ENCODE results near the gene AACS.
A peak's percentile ranks its signal among the peaks of the same experiment; 100 is the strongest.
"Not testable (repeated sequence)": the region's sequence is repeated elsewhere in the genome, so short reads cannot be mapped to it uniquely, and the experiment has no call there.

AACS gene

GRCh38 chr12:125092108-125092871, 27.1 kb downstream of the AACS start:
- DNase-seq (no peak), ATAC-seq (no peak)

DNA sequence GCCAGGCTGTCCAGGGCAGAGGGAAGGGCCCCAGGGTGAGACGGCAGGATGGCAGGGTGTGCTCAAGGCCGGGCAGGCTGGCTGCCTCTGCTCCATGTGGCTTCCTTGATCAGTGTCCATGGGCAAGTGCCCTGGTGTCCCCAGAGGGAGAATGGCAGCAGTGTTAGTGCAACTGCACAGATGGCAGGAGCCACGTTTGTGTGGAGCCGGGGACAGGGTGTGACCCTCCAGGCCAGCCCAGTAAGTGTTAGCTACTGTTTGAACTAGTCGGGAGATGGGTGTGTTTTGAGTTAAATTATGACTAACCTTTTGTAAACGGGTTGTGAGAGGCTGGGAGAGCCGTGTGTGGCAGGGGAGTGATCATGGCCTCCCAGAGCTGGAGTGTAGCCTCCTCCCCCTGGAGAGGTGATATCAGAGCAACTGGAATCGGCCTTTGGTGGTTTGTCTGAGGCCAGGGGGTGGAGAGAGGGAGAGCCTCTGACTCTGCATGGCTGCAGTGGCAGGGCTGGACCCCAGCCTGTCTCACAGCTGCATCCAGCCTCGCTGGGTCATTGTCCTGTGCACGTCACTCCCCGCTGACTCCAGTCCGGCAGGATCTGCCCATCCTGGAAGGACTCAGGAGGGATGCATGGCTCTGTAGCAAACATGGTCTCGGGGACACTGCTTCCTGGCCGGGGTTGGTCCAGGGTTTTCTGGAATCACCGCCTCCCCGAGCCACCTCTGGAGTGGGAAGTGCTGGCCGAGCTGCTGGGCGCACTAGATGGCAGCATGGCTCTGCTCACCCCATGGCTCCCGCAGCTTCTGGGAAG, 27.8 kb downstream of the AACS start:
- DNase-seq (no peak), ATAC-seq (no peak)

- ATAC-seq (no peak), DNase-seq (no peak)
These were observed 28.6 kb downstream of the AACS start for GRCh38 chr12:125093681-125094330.

DNA sequence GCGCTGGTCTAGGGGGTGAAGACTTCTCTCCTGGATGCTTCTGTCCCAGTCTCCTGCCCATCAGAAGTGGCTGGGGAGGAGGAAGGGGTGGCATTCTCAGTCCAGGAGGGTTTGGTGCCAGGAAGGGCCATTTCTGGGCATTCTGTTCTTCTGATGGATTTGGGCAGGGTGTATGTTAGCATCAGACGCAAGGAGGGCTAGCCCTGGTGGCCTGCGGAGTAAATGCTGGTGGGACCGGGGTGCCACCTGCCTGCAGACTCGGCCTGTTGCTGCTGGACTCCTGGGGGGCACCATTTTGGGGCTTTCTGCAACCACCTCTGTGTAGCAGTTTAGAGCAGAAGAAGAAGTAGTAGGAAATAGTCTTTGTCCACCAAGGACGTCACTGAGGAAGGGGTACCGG, 31.7 kb downstream of the AACS start:
- ATAC-seq: no peak

GRCh38 chr12:125097427-125097826, 32.2 kb downstream of the AACS start:
- DNase-seq: no peak

More for the DNA sequence above, 31.7 kb downstream of the AACS start:
- no peak for DNase-seq

DNA sequence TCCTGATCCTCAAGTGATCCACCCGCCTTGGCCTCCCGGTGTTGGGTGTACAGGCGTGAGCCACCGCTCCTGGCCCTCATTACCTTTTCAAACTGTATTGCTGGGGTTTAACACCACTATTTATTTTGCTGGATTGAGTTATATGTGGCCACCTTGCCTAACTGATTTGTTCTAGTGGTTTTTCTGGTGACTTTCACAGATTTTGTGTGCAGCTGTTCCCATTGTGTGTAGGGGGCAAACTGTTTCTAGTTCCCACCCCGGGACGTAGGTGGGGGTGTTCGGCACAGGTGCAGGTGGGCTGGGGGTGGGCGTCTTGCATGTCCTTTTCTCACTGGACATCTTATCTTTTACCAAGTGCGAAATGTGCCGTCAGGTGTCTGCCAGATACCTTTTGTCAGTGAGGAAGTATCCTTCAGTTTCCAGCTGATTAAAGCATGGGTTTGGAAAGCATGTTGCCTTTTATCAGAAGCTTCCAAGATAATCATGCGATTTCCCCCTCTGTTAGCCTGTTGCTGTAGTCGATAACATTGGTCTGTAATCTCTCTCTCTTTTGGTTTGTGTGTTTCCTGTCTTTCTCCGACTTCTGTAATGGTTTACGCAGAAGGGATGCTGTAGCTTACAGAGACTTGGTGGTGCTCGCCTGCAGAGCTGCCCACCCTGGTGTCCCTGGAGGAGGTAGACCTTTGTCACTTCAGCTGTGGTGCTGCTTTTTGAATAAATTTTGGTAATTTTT, 33.6 kb downstream of the AACS start:
- ATAC-seq (no peak), DNase-seq (no peak)

More at GRCh38 chr12:125097427-125097826, 32.2 kb downstream of the AACS start:
- ATAC-seq: no peak

DNA sequence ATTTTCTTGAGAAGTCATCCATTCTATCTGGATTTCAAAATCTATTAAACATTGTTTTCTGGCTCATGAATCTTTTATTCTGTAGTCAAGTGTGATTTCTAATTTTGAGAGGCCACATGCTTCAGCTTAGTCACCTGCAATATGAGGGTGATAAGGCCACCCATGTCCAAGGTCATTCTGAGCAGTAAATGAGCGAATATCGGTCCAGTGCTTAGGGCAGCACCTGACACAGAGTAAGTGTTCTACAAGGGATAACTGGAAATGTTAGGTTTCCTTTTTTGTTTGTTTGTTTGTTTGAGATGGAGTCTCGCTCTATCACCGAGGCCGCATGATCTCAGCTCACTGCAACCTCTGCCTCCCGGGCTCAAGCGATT, 34.2 kb downstream of the AACS start:
- no peak for DNase-seq
- ATAC-seq: no peak

DNA sequence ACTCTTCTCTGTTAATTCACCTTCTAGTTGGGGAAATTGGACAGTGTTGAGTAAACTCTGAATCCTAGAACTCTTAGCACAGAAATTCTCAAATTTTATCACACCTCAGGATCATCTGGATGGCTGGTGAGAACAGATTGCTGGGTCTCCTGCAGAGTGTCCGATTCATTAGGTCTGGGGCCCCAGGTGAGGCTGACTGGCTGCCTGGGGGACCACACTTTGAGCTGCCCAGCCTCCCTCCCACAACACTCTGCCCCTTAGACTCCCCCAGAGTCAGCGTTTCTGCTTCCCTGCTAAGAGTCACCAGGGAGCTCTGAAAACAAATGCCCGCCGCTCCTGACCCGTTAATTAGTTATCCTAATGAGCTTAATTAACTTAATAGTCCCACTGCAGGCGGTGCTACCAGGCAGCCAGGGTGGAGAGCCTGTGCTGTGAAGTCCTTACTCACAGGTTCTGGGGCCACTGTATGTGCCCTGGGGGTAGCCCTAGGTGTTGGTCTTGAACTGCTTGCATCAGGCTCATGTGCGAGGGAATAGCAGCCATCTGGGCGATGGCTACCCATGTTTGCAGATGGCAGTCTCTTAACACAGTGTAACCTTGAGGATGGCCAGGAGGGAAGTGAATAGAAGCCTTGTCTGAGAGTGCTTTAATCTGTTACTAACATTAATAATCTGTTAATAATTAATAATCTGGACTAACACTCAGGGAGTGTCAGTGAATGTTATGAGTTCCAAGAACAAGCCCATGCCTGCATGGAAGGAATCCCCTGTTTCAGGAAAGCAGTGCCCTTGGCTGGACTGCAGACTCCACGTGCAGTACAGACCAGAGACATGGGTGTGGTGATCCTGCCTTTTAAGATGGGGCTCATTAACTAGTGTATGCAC, 35.6 kb downstream of the AACS start:
- DNase-seq (no peak), ATAC-seq (no peak)

- ATAC-seq: no peak
These were observed 39.7 kb downstream of the AACS start for GRCh38 chr12:125104982-125105381.

GRCh38 chr12:125105600-125105999, 40.4 kb downstream of the AACS start:
- DNase-seq: no peak
- no peak for ATAC-seq

More at GRCh38 chr12:125104982-125105381, 39.7 kb downstream of the AACS start:
- no peak for DNase-seq

DNA sequence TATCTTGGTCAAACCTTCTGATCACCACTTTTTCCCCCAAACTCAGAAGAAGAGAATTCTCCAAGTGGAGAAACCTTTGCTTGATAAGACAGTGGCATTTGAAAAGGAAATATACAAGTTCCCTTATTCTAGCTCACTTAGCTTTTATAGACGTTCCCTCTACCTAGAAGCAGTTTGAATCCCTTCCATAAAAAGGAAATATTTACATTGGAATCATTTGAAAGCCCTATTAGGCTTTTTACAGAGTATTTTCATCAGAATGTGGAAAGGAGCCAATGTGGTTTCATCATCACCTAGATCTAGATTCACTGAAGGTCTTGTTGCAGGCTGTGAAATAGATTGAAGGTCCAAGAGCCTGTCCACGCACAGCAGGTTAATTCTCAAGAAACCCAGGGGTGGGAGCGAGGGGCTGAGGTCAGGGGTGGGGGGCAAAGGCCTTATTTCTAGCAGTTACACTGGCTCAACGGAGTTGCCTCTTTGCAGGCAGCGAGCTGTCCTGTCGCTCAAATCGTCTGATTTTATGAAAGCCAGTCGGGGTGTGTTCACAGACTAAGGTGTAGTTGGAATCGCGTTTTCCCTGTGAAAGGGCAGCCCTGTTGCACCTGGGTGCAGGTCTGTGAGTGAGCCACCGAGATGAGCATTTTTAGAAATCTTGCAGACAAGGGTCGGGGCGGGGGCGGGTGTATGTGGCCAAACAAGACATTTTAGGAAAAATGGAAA, 45.6 kb downstream of the AACS start:
- ATAC-seq: no peak

GRCh38 chr12:125111403-125111802, 46.2 kb downstream of the AACS start:
- no peak for ATAC-seq
- no peak for DNase-seq

More for the DNA sequence above, 45.6 kb downstream of the AACS start:
- DNase-seq: no peak

- not testable (repeated sequence) for DNase-seq, ATAC-seq
These were observed 47.4 kb downstream of the AACS start for GRCh38 chr12:125112614-125113013.

DNA sequence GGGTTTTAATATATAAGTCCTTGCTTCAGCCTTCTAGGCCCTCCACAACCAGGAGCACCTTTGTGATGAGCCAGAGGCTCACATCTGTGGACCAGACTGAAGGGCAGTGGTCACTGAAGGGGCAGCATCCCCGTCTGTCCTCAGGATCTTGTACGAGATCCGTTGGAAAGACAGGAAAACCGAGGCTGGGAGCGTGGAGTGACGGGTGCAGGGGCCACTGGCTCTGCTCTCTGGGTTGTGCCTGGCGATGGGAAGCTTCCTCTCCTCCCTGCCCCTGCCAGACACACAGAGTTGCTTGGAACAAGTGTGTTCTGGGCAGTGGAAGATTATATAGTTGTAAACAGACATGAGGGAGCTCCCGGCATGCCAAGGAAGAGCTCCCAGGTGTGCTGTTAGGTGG, 48.0 kb downstream of the AACS start:
- DNase-seq (no peak), ATAC-seq (no peak)

- ATAC-seq (no peak), DNase-seq (no peak)
These were observed 48.6 kb downstream of the AACS start for GRCh38 chr12:125113789-125114188.

DNA sequence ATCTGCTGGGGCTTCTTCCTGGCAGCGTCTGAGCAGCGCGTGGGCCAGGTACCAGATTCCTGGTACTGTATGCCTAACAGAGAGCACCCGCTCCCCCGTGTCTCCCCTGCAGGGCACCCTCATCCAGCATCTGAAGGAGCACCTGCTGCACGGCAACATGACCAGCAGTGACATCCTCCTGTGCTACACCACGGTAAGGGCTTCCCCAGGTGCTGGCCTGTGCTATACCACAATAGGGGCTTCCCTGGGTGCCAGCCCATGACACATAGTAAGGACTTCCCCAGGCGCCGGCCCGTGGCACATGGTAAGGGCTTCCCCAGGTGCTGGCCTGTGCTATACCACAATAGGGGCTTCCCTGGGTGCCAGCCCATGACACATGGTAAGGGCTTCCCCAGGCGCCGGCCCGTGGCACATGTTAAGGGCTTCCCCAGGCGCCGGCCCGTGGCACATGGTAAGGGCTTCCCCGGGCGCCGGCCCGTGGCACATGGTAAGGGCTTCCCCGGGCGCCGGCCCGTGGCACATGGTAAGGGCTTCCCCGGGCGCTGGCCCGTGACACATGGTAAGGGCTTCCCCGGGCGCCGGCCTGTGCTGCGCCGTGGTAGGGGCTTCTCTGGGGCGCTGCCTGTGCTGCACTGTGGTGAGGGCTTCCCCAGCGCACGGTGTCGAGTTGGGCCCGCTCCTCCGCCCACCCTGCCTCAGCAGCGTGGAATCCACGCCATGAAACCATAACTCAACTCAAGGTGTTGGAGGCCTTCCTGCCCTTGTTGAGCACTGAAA, 49.3 kb downstream of the AACS start:
- peak; percentile 10 for DNase-seq
- peak; percentile 67 for ATAC-seq

DNA sequence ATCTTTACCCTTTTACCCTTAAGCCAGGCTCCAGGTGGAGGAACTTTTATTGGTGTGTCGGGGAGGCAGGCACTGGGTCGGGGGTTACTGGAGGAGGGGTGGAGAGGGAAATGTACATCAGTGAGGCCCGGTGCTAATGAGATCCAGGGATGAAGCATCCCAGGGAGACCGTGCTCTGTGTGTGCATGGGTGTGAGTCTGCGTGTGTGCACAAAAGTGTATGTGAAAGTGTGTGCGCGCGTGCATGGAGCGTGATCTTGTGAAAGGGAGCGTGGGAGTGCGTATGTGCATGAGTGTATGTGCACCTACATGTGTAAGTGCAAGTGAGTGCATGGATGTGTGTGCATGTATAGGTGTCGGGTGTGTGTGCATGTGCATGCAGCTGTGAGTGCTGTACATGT, 55.3 kb downstream of the AACS start:
- ATAC-seq: no peak

DNA sequence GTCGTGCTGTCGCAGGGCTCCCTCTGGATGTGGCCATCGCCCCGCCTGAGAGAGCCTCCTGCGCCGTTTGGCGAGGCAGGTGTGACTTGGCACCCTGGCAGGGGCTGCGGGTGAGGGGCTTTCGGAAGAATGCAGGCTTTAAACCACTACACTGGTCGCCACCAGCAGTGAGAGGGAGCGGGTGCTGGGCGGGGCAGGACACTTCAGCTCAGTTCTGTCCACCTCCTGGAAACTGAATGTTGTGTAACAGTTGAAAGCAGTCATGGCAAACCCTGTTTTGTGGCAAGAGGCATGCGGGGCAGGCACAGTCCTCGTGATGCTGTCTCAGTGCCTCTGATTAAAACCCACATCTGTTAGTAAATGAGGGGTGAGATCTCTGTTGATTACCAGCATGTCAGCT, 55.9 kb downstream of the AACS start:
- DNase-seq: no peak
- ATAC-seq: no peak

More for the DNA sequence above, 55.3 kb downstream of the AACS start:
- DNase-seq: no peak

GRCh38 chr12:125122668-125123067, 57.4 kb downstream of the AACS start:
- no peak for ATAC-seq
- DNase-seq: no peak

Measured in stimulated activated naive CD8-positive, alpha-beta T cell treated with anti-CD3 and anti-CD28 coated beads, Interleukin-15, Interleukin-2, amounts not matched to agents 100 U/mL and 50 U/mL, for 24 hours (primary cell).